Right lobe of liver (tissue), 4 donors: Measurements from ENCODE around the gene UNC5CL.

Experiments
- POLR2A ChIP-seq: fragments of 450-650 bp; IDR thresholded peaks from one replicate; pipeline ENCODE4 v1.6.1; 2017; ENCODE audit warnings: antibody characterized with exemption, mild to moderate bottlenecking
- TF ChIP-seq, protein P1 (sequence below), 4 donors: fragments of 200-600 bp in 3 of 4; fragments of 450-650 bp in 1 of 4; IDR thresholded peaks; one replicate each; pipeline versions ENCODE4 v1.5.1 to v1.8.0; 2016 to 2022; ENCODE audit warnings: antibody characterized with exemption in 4 of 4, mild to moderate bottlenecking in 2 of 4
- donor health status: DM: no; HTN: no; CAD: no.
- donor health status: DM: no; HTN: no; CAD: no.
- donor health status: DM: no; HTN: yes; CAD: no.

DNA sequence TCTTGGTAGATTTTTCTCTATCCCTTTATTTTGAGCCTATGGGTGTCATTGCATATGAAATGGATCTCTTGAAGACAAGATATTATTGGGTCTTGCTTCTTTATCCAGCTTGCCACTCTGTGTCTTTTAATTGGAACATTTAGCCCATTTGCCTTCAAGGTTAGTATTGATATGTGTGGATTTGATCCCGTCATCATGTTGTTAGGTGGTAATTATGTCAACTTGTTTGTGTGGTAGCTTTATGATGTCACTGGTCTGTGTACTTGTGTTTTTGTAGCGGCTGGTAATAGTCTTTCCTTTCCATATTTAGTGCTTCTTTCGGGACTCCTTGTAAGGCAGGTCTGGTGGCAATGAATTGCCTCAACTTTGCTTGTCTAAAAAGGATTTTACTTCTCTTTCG lies 61.9 kb downstream of the UNC5CL start:
- TF ChIP-seq POLR2A, result no peak
- TF ChIP-seq, protein P1, sequence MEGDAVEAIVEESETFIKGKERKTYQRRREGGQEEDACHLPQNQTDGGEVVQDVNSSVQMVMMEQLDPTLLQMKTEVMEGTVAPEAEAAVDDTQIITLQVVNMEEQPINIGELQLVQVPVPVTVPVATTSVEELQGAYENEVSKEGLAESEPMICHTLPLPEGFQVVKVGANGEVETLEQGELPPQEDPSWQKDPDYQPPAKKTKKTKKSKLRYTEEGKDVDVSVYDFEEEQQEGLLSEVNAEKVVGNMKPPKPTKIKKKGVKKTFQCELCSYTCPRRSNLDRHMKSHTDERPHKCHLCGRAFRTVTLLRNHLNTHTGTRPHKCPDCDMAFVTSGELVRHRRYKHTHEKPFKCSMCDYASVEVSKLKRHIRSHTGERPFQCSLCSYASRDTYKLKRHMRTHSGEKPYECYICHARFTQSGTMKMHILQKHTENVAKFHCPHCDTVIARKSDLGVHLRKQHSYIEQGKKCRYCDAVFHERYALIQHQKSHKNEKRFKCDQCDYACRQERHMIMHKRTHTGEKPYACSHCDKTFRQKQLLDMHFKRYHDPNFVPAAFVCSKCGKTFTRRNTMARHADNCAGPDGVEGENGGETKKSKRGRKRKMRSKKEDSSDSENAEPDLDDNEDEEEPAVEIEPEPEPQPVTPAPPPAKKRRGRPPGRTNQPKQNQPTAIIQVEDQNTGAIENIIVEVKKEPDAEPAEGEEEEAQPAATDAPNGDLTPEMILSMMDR (IDR thresholded peaks at IDR 0.05), result no peak
